HepG2 (cell line): Measurements from ENCODE around the gene JPT2. TPM values are rescaled to one million over a fixed set of nuclear protein-coding genes. Genes with fewer than 3 reads are reported as not detected.

Experiments
- ARNTL ChIP-seq: sonication (generic); formaldehyde crosslinking; IDR thresholded peaks from 2 replicates; pipeline ENCODE4 v1.4.0; 2020; ENCODE audit warnings: mild to moderate bottlenecking, missing genetic modification reagents
- ATRX ChIP-seq: sonication (generic); formaldehyde crosslinking; IDR thresholded peaks from 2 replicates; pipeline ENCODE4 v1.4.0; 2020; ENCODE audit warnings: missing genetic modification reagents, borderline replicate concordance
- ELF3 ChIP-seq: IDR thresholded peaks from 2 replicates; pipeline ENCODE4 v1.6.1; 2016; ENCODE audit warnings: missing genetic modification reagents, missing compliant biosample characterization
- KMT2A ChIP-seq: sonication (generic); formaldehyde crosslinking; IDR thresholded peaks from 2 replicates; pipeline ENCODE4 v1.4.0; 2020; ENCODE audit warnings: missing genetic modification reagents
- STAG1 ChIP-seq: sonication (generic); formaldehyde crosslinking; IDR thresholded peaks from 2 replicates; pipeline ENCODE4 v1.4.0; 2020; ENCODE audit warnings: missing genetic modification reagents
- ZFP36L1 ChIP-seq: sonication (generic); formaldehyde crosslinking; IDR thresholded peaks from 2 replicates; pipeline ENCODE4 v1.8.0; 2022; ENCODE audit warnings: mild to moderate bottlenecking, missing genetic modification reagents, moderate library complexity
- ZNF335 ChIP-seq: sonication (generic); formaldehyde crosslinking; IDR thresholded peaks from 2 replicates; pipeline ENCODE4 v1.4.0; 2020; ENCODE audit warnings: missing genetic modification reagents
- ZNF441 ChIP-seq: sonication (generic); formaldehyde crosslinking; IDR thresholded peaks from 2 replicates; pipeline ENCODE4 v1.7.0; 2021; ENCODE audit warnings: missing genetic modification reagents, borderline replicate concordance
- ZNF501 ChIP-seq: sonication (generic); formaldehyde crosslinking; IDR thresholded peaks from 2 replicates; pipeline ENCODE4 v1.5.1; 2020; ENCODE audit warnings: mild to moderate bottlenecking, moderate library complexity, missing genetic modification reagents
- polyA plus RNA-seq, 8 experiments: library from polyadenylated mRNA; depleted of rRNA in 3 of 8; stranded (reverse) in 7 of 8; unstranded in 1 of 8; fragments of >200 nt; fragmentation: Illumina TruSeq in 4 of 8; extraction: Trizol in 4 of 8; gene quantifications; 2 replicates each; pipeline versions ENCODE4 v1.2.1 to v1.2.3, GENCODE V29; 2011 to 2016; ENCODE audit warnings: low read depth in 4 of 8, missing spikeins in 1 of 8, mixed read lengths in 1 of 8; ENCODE audit not compliant: insufficient read depth in 1 of 8
- total RNA-seq, 5 experiments: library from RNA; depleted of rRNA; stranded (reverse); fragments of >200 nt; fragmentation: Illumina TruSeq; extraction: Trizol; gene quantifications; 2 replicates each; pipeline ENCODE4 v1.2.3, GENCODE V29; 2016; ENCODE audit warnings: low read depth in 1 of 5
- TF ChIP-seq, protein P1 (sequence below): IDR thresholded peaks from 2 replicates; pipeline ENCODE4 v1.6.1; 2016; ENCODE audit warnings: control low read depth
- TF ChIP-seq, protein P2 (sequence below): sonication (generic); formaldehyde crosslinking; IDR thresholded peaks from 2 replicates; pipeline ENCODE4 v1.4.0; 2020; ENCODE audit warnings: mild to moderate bottlenecking, missing genetic modification reagents
- TF ChIP-seq, protein P3 (sequence below): sonication (generic); formaldehyde crosslinking; IDR thresholded peaks from 2 replicates; pipeline ENCODE4 v1.4.0; 2020; ENCODE audit warnings: mild to moderate bottlenecking, low read depth, missing genetic modification reagents
- TF ChIP-seq, protein P4 (sequence below): sonication (generic); formaldehyde crosslinking; IDR thresholded peaks from 2 replicates; pipeline ENCODE4 v1.8.1; 2023; ENCODE audit warnings: mild to moderate bottlenecking, missing genetic modification reagents, borderline replicate concordance
- TF ChIP-seq, protein P5 (sequence below): sonication (generic); formaldehyde crosslinking; IDR thresholded peaks from 2 replicates; pipeline ENCODE4 v1.5.1; 2020; ENCODE audit warnings: missing genetic modification reagents, mild to moderate bottlenecking, borderline replicate concordance

JPT2 gene
- total and polyA plus RNA-seq, 2 of the 13 experiments (the other 11 are each of a cell fraction or from before 2014, with no cell fraction given): 53.5 to 89.4 TPM

DNA sequence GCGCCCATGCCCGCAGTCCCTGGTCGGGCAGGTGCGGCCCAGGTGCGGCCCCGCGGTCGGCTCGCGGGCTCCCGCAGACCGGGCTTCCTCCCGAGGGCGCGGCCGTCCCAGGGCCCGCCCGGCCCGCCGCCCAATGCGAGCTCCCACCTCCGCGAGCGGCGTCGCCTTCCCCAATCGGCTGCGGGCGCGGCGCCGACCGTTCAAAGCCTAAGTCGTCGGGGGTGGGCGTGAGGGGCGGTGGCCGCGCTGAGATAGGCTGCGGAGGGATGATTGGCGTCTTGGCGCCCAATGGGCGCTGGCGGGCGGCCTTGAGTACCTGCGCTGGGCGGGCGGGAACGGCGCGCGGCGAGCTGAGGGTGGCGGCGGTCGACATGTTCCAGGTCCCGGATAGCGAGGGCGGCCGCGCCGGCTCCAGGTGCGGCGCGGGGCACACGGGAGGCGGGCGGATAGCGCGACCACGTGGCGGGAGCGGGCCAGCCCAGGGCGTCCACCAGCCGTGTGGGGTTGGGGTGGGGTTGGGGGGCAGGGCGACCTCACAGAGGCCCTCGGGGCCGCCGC is at the start of gene JPT2 (continued):
- TF ChIP-seq, protein P1, sequence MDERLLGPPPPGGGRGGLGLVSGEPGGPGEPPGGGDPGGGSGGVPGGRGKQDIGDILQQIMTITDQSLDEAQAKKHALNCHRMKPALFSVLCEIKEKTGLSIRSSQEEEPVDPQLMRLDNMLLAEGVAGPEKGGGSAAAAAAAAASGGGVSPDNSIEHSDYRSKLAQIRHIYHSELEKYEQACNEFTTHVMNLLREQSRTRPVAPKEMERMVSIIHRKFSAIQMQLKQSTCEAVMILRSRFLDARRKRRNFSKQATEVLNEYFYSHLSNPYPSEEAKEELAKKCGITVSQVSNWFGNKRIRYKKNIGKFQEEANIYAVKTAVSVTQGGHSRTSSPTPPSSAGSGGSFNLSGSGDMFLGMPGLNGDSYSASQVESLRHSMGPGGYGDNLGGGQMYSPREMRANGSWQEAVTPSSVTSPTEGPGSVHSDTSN (CRISPR knock-in tag): peak; percentile 92
- TF ChIP-seq ATRX (CRISPR knock-in tag) (no peak), ELF3 (CRISPR knock-in tag) (no peak), ZFP36L1 (CRISPR knock-in tag) (no peak), ZNF335 (CRISPR knock-in tag) (0 out of 2 replicates have a peak, but pooled peaks have one; percentile 15), ZNF441 (CRISPR knock-in tag) (no peak), ZNF501 (no peak), ARNTL (CRISPR knock-in tag) (no peak), STAG1 (CRISPR knock-in tag) (no peak), KMT2A (peak; percentile 45; the same call in 1 of the 2 replicates)
- TF ChIP-seq, protein P2, sequence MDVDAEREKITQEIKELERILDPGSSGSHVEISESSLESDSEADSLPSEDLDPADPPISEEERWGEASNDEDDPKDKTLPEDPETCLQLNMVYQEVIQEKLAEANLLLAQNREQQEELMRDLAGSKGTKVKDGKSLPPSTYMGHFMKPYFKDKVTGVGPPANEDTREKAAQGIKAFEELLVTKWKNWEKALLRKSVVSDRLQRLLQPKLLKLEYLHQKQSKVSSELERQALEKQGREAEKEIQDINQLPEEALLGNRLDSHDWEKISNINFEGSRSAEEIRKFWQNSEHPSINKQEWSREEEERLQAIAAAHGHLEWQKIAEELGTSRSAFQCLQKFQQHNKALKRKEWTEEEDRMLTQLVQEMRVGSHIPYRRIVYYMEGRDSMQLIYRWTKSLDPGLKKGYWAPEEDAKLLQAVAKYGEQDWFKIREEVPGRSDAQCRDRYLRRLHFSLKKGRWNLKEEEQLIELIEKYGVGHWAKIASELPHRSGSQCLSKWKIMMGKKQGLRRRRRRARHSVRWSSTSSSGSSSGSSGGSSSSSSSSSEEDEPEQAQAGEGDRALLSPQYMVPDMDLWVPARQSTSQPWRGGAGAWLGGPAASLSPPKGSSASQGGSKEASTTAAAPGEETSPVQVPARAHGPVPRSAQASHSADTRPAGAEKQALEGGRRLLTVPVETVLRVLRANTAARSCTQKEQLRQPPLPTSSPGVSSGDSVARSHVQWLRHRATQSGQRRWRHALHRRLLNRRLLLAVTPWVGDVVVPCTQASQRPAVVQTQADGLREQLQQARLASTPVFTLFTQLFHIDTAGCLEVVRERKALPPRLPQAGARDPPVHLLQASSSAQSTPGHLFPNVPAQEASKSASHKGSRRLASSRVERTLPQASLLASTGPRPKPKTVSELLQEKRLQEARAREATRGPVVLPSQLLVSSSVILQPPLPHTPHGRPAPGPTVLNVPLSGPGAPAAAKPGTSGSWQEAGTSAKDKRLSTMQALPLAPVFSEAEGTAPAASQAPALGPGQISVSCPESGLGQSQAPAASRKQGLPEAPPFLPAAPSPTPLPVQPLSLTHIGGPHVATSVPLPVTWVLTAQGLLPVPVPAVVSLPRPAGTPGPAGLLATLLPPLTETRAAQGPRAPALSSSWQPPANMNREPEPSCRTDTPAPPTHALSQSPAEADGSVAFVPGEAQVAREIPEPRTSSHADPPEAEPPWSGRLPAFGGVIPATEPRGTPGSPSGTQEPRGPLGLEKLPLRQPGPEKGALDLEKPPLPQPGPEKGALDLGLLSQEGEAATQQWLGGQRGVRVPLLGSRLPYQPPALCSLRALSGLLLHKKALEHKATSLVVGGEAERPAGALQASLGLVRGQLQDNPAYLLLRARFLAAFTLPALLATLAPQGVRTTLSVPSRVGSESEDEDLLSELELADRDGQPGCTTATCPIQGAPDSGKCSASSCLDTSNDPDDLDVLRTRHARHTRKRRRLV (CRISPR knock-in tag): no peak
- TF ChIP-seq, protein P3, sequence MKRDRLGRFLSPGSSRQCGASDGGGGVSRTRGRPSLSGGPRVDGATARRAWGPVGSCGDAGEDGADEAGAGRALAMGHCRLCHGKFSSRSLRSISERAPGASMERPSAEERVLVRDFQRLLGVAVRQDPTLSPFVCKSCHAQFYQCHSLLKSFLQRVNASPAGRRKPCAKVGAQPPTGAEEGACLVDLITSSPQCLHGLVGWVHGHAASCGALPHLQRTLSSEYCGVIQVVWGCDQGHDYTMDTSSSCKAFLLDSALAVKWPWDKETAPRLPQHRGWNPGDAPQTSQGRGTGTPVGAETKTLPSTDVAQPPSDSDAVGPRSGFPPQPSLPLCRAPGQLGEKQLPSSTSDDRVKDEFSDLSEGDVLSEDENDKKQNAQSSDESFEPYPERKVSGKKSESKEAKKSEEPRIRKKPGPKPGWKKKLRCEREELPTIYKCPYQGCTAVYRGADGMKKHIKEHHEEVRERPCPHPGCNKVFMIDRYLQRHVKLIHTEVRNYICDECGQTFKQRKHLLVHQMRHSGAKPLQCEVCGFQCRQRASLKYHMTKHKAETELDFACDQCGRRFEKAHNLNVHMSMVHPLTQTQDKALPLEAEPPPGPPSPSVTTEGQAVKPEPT: 0 out of 2 replicates have a peak, but pooled peaks have one; percentile 39
- TF ChIP-seq, protein P4, sequence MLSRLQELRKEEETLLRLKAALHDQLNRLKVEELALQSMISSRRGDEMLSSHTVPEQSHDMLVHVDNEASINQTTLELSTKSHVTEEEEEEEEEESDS (CRISPR knock-in tag): no peak
- TF ChIP-seq, protein P5, sequence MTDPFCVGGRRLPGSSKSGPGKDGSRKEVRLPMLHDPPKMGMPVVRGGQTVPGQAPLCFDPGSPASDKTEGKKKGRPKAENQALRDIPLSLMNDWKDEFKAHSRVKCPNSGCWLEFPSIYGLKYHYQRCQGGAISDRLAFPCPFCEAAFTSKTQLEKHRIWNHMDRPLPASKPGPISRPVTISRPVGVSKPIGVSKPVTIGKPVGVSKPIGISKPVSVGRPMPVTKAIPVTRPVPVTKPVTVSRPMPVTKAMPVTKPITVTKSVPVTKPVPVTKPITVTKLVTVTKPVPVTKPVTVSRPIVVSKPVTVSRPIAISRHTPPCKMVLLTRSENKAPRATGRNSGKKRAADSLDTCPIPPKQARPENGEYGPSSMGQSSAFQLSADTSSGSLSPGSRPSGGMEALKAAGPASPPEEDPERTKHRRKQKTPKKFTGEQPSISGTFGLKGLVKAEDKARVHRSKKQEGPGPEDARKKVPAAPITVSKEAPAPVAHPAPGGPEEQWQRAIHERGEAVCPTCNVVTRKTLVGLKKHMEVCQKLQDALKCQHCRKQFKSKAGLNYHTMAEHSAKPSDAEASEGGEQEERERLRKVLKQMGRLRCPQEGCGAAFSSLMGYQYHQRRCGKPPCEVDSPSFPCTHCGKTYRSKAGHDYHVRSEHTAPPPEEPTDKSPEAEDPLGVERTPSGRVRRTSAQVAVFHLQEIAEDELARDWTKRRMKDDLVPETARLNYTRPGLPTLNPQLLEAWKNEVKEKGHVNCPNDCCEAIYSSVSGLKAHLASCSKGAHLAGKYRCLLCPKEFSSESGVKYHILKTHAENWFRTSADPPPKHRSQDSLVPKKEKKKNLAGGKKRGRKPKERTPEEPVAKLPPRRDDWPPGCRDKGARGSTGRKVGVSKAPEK (CRISPR knock-in tag): no peak
